ENCODE data around the gene MRPL40.
A peak's percentile ranks its signal among the peaks of the same experiment; 100 is the strongest.
"Not testable (repeated sequence)": the region's sequence is repeated elsewhere in the genome, so short reads cannot be mapped to it uniquely, and the experiment has no call there.

The MRPL40 gene

GRCh38 chr22:19442166-19442565 lies 9.8 kb downstream of the MRPL40 start:
- DNase-seq, result no peak

- no peak for DNase-seq
Measured at GRCh38 chr22:19443544-19444211, 11.3 kb downstream of the MRPL40 start.

DNA sequence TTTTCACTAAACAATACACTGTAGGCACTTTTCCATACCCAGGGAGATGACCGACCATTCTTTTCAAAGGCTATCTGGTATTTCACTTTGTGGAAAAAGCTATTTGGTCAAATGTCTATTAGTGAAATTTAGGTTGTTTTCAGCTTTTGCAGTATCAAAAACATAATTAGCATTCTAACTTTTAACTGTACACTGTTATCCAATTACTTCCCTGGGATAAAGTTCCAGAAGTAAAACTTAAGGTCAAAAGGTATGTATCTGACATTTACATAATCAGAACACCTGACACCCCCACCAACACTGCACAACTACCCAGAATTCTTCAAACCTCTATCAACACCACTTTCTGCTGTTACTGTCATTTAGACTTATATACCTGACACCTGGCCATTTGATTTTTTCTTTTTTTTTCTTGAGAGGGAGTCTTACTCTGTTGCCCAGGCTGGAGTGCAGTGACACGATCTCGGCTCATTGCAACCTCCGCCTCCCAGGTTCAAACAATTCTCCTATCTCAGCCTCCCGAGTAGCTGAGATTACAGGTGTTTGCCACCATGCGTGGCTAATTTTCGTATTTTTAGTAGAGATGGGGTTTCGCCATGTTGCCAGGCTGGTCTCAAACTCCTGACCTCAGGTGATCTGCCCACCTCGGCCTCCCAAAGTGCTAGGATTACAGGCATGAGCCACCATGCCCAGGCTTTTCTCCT lies 13.1 kb downstream of the MRPL40 start:
- DNase-seq, result not testable (repeated sequence)

DNA sequence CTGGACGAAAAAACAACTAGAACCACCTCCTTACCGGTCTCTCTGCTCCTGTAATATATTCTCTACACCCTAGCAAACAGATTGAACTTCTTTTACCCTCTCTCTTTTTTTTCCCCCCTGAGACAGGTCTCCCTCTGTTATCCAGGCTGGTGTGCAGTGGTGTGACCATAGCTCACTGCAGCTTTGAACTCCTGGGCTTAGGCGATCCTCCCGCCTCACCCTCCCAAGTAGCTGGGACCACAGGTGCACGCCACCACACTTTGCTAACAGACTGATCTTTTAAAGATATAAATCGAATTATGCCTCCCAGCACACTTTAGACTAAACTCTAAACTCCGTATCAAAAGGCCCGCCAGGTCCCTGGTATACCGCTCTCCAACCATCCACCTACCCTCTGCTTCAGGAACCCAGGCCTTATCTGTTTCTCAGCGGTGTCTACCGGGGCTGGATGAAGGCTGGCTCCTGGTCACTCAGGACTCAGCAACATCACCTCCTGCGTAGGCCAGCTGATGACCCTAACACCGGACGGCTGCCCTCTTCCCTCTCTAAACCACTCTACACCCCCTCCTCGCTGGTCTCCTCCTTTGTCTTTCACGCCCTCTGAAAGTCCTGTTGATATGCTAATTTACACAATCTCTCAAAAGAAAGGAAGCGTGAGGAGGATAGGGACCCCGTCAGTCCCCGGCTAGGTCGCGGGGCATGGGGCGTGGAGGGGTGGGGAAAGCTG lies 14.4 kb downstream of the MRPL40 start:
- DNase-seq, result no peak

DNA sequence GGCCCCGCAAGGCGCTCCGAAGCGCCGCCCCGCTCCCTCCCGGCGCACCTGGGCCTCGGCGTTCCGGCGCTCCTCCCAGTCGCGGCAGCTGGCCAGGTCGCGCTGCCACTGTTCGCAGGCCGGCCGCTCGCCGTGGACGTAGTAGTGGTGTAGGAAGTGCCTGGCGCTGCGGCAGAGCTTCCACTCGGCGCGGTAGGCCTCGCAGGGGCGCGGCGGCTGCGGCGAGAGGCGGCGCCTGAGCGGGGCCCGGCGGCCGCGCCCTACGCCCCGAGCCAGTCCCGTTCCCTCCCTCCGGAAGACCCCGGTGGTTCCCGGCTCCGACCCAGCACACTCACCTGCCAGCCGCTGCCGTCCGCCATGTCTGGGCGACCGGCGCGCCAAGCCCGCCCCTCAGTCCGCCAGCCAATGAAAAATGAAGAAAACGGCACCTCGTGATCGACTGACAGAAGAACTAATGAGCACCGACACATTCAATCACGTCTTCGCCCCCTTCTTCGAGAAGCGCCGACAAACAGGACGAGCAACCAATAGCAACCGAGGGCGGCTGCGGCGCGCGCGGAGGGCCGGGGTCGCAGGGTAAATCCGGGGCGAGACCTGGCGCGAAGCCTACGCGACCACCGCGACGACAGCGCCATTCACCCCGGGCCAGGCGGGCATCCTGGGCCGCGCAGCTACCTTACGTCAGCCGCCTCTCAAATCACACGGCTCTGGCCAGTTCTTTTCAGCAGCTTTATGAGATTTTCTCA lies 15.2 kb downstream of the MRPL40 start, which contains the start of gene C22orf39:
Gene C22orf39 (minus strand): TSS at position 382 of the 746 bp plus-strand sequence. CDS start 23 bp downstream, at position 359.
- peak; percentile 73 to 87 for DNase-seq

DNA sequence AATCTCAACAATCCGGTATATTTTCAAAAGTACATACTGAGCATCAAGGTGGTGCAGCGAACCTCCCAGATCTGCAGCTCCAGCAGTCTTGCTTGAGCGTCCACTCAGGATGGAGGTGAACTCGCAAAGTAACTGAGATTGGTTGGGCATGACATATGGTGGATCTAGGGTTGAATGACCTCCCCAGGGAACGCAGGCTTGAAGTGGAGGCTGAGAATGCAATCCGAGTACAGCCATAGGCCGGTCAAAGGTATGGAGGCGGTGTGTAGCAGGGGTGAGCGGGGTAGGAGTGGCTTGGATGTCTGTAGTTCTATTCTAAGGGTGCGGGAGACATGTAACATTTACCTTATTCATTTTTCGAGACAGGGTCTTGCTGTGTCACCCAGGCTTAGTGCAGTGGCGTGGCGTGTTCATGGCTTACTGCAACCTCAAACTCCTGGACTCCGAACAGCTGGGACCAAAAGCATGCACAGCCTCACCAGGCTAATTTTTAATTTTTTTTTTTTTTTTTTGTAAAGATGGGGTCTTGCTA lies 15.8 kb downstream of the MRPL40 start:
- no peak for DNase-seq

- no peak for DNase-seq
Measured at GRCh38 chr22:19448739-19449421, 16.5 kb downstream of the MRPL40 start.

GRCh38 chr22:19449422-19449767 lies 17.1 kb downstream of the MRPL40 start:
- no peak for DNase-seq

GRCh38 chr22:19450363-19451175 lies 18.2 kb downstream of the MRPL40 start:
- DNase-seq, result no peak

GRCh38 chr22:19451570-19451969 lies 19.2 kb downstream of the MRPL40 start:
- no peak for DNase-seq

DNA sequence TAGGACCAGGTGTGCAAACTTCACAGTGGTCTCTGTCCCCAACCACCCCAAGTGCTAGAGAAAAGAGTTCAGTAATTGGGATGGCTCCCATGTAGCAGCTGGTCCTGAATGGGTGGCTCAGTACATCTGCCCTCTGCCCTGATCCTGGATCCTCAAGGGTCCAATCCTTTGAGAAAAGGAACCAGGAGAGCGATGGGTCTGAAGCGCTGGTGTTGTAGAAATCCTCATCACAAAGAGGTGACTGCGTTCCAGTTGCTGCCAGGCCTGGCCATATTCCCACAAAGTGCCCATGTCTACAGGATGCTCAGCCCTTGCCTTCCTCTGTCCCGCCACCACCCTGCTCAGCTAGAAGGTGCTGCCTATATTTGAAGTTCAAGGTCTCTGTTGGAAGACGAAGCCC lies 21.4 kb downstream of the MRPL40 start:
- DNase-seq, result no peak

DNA sequence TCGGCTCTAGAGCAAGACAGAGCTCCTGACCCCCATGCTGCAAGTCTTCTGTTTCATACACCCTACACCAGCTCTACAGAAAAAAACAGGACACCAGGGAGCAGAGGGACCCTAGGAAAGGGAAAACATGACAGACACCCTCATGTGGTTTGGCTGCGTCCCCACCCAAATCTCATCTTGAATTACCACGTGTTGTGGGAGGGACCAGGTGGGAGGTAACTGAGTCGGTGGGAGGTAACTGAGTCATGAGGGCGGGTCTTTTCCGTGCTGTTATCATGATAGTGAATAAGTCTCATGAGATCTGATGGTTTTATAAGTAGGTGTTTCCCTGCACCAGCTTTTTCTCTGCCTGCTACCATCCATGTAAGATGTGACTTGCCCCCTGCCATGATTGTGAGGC lies 21.8 kb downstream of the MRPL40 start:
- no peak for DNase-seq

DNA sequence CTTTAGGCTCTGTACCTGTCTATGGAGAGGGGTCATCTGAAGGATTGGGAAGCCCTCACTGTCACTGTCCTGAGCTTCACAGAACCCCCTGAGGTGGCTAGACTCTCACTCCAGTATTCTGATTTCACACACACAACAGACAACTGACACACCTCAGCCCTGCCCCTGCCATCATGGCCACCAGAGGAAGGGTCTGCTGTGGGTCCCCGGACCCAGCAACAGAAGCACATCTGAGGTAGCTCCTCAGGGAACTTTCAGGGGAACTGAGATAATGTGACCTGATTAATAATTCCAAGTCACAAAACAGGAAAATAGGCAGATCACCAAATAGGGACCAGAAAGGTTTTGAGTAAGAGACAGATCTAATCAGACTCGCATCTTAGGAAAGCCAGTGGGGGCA lies 22.7 kb downstream of the MRPL40 start:
- DNase-seq, result no peak

DNA sequence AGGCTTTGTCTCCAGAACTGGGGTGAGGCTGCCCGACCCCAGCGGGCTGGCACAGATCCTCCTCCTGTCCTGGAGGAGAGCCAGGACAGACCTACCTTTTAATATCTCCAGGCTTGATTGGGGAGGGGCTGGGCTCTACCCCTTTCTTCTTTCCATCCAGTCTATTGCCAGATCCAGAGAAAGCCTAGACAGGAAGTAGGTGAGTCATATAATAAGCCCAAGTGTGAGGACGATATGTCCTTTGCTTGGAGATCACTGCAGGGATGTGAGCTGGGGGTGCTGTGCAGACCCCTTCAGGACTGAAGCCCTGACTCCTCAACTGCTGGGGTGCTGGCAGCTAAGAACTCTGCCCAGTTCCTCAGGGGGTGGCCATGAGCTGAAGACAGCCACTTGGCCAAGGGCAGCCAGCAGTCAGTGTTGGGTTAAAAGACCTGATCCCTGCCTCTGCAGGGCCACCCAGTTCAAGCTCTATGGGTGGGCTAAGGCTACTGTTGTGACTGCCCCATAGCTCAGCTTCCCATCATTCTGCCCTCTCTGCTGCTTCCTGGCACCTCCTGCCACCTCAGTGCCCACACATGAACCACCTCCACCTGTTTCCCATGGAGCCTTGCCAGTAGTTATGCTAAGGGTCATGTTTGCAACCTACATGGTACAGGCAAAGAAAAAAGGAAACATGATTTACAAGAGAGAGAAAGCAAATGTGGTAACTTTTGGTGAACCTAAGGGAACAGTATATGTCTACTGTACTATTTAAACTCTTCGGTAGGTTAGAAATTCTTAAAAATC lies 23.4 kb downstream of the MRPL40 start:
- DNase-seq, result no peak

DNA sequence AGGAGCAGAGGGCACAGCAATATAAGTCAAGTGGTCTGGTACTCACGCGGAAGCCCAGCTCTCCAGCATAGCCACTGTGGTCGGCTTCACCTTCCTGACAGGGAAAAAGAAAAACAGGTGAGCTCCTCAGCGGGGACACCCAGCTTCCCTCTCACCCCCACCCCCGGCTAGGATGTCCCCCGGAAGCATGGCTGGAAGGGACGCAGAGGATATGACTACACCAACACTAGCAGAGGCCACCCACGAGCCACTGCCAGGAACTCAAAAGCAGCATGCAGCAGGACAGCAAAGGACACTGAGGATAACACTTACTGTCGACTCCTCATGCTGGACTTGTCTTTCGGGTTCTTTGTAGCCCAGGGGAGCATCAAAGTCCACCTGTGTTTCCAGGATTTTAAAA lies 24.2 kb downstream of the MRPL40 start:
- no peak for DNase-seq

- DNase-seq, result no peak
Measured at GRCh38 chr22:19457828-19458428, 25.6 kb downstream of the MRPL40 start.

DNA sequence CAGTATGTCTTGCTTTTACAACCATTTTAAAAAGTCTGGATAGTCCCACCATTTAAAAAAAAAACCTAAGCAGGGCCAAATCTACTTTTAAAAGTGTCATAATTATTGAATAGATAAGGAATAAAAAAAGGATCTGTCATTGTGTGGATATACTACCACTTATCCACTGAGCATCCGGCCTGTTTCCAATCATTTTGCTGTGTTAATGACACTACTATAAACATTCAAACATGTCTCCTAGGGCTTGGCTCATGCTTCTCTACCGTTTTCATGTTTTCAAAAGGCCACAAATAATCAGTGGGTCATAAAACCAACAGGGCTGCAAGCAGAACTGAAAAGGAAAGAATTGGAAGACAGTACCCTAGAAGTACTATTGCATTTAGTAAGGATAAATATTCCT lies 27.7 kb downstream of the MRPL40 start:
- DNase-seq, result no peak

DNA sequence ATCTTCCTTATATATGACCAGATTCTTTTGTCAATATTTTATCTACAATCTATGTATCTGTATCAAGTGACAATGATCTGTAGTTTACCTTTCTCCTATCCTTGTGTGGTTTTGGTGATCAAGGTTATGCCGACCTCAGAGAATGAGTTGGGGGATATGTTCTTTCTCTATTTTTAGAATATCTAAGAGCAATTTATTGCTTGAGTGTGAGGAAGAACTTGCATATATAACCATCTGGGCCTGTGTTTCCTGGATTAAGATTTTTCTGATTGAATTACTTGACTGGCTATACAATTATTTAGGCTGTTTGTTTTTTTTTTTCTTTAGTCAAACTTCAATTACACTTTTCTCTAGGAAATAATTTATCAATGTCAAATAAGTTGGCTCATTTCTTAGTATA lies 29.2 kb downstream of the MRPL40 start:
- no peak for DNase-seq

- DNase-seq, result no peak
Measured at GRCh38 chr22:19463008-19463407, 30.7 kb downstream of the MRPL40 start.

All from bone marrow (tissue), 2 donors.